CD4-positive, alpha-beta memory T cell (primary cell): Measurements from ENCODE around the gene TNFRSF14. TPM values are rescaled to one million over a fixed set of nuclear protein-coding genes. Genes with fewer than 3 reads are reported as not detected.

Source experiments
- CTCF ChIA-PET: fragments of 350-600 bp; sonication (Branson Sonifier 250); formaldehyde crosslinking; loops from one replicate; lab custom pipeline; 2021; ENCODE audit warnings: inconsistent platforms; ENCODE audit not compliant: partially characterized antibody; lab: Charles Lee
- POLR2A ChIA-PET: fragments of 350-600 bp; sonication (Branson Sonifier 250); formaldehyde crosslinking; loops from one replicate; lab custom pipeline; 2021; ENCODE audit not compliant: partially characterized antibody; lab: Charles Lee
- DNase-seq, 5 donors: peaks; one replicate each; pipeline versions ENCODE4 v3.0.0 to v3.0.0-alpha.2; 2020 to 2022; ENCODE audit warnings: mixed read lengths in 1 of 5
- H3K27ac ChIP-seq: one replicate; pipeline ENCODE4 v1.7.0; 2013; ENCODE audit warnings: low read depth, low read length
- H3K27me3 ChIP-seq: 2 replicates; pipeline ENCODE4 v1.7.0; 2013; ENCODE audit warnings: mild to moderate bottlenecking, low read length, moderate library complexity; ENCODE audit not compliant: insufficient read depth
- H3K36me3 ChIP-seq: 2 replicates; pipeline ENCODE4 v1.7.0; 2013; ENCODE audit warnings: mild to moderate bottlenecking, low read length, moderate library complexity; ENCODE audit not compliant: insufficient read depth
- H3K4me1 ChIP-seq: 2 replicates; pipeline ENCODE4 v1.7.0; 2013; ENCODE audit warnings: mild to moderate bottlenecking, low read length, moderate library complexity; ENCODE audit not compliant: insufficient read depth
- H3K4me3 ChIP-seq, 2 donors: one replicate each; pipeline ENCODE4 v1.7.0; 2013; ENCODE audit warnings: low read length in 2 of 2, mild to moderate bottlenecking in 1 of 2
- H3K9me3 ChIP-seq, 2 donors: one replicate each; pipeline ENCODE4 v1.7.0; 2013; ENCODE audit warnings: low read length in 2 of 2, control low read depth in 1 of 2; ENCODE audit not compliant: control insufficient read depth in 1 of 2
- H3K27ac Mint-ChIP-seq, 7 donors: one replicate each; pipeline ENCODE4 v1.8.0; 2020 to 2021; ENCODE audit warnings: mixed read lengths in 7 of 7, mild to moderate bottlenecking in 6 of 7, inconsistent platforms in 3 of 7, moderate library complexity in 3 of 7
- H3K27me3 Mint-ChIP-seq, 2 donors: one replicate each; pipeline ENCODE4 v1.8.0; 2020 to 2021; ENCODE audit warnings: mixed read lengths in 2 of 2
- H3K36me3 Mint-ChIP-seq, 2 donors: one replicate each; pipeline ENCODE4 v1.8.0; 2020 to 2021; ENCODE audit warnings: mixed read lengths in 2 of 2, inconsistent platforms in 1 of 2, mild to moderate bottlenecking in 1 of 2
- H3K4me1 Mint-ChIP-seq, 4 donors: one replicate each; pipeline ENCODE4 v1.8.0; 2020 to 2021; ENCODE audit warnings: mixed read lengths in 4 of 4, mild to moderate bottlenecking in 1 of 4
- H3K4me3 Mint-ChIP-seq, 8 donors: one replicate each; pipeline ENCODE4 v1.8.0; 2020 to 2021; ENCODE audit warnings: mixed read lengths in 8 of 8, mild to moderate bottlenecking in 7 of 8, moderate library complexity in 6 of 8, inconsistent platforms in 3 of 8
- H3K9me3 Mint-ChIP-seq, 8 donors: one replicate each; pipeline ENCODE4 v1.8.0; 2020 to 2021; ENCODE audit warnings: mixed read lengths in 8 of 8, mild to moderate bottlenecking in 5 of 8, inconsistent platforms in 3 of 8, moderate library complexity in 1 of 8
- intact Hi-C: fragments of 100-400 bp; cut with micrococcal nuclease; formaldehyde crosslinking; loops from one replicate; pipeline ENCODE4 v1.15.1; 2023
- polyA plus RNA-seq, 2 donors: library from polyadenylated mRNA; unstranded; fragments of 300-500 nt; fragmentation: Illumina TruSeq; gene quantifications; one replicate each; pipeline ENCODE4 v1.2.3, GENCODE V29; 2021
- total RNA-seq, 2 experiments: library from RNA; stranded (reverse); gene quantifications; one replicate each; pipeline ENCODE4 v1.2.3, GENCODE V29; 2021

The TNFRSF14 gene
- total and polyA plus RNA-seq, 4 experiments from 2014 or later = 59.6 to 173 (median 118) TPM

DNA sequence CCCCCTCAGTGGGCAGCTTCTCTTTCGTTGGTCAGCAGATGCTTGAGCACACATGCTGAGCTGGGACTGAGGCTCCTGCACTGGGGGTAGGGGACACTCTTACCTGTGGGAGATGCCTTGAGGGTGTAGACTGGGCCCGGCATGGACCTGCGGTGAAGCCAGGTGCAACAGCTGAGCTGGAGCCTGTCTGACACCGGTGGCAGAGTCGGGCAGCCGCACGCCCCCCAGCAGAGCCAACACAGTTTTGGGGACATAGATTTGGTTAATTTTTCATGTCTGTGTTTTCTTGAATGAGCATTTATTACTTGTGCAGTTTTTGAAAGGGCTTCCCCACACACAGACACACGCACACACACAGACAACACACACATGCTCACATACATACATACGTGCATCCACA is 20.2 kb upstream of the TNFRSF14 start:
- Histone ChIP-seq H3K9me3 (no peaks in the 10 kb centered on the region), H3K27me3 (peaks cover 10% of the 10 kb centered on the region), H3K4me3 (no peak overlapping the region), H3K4me1 (peaks cover 3% of the 10 kb centered on the region), H3K27ac (no peak overlapping the region), H3K36me3 (no peaks in the 10 kb centered on the region)
- CTCF ChIA-PET = no interaction called here
- H3K4me1 Mint-ChIP-seq = peaks cover 1 to 2% (median 1%) of the 10 kb centered on the region in 4 donors
- no peaks in the 10 kb centered on the region for H3K36me3 Mint-ChIP-seq
- DNase-seq = no peak
- H3K9me3 Mint-ChIP-seq = no peaks in the 10 kb centered on the region
- intact Hi-C loops = no loop called here
- POLR2A ChIA-PET = interaction anchor here (1.7 to 13.2 kb wide), 2 partner anchors 9 to 10 kb away, joined by 5 to 367 read pairs; partner anchors contain the start of gene PANK4
- peaks cover 7 to 13% of the 10 kb centered on the region in 2 donors for H3K27me3 Mint-ChIP-seq
- peak overlapping the region in 1 of 8 donors; percentile 30 for H3K4me3 Mint-ChIP-seq
- H3K27ac Mint-ChIP-seq = no peak overlapping the region

GRCh38 chr1:2537784-2538115 is 18.4 kb upstream of the TNFRSF14 start:
- DNase-seq = no peak
- no peak overlapping the region for H3K4me3 ChIP-seq
- H3K36me3 ChIP-seq = no peaks in the 10 kb centered on the region
- peaks cover 6% of the 10 kb centered on the region for H3K4me1 ChIP-seq
- no peaks in the 10 kb centered on the region for H3K9me3 ChIP-seq
- no peak overlapping the region for H3K4me3 Mint-ChIP-seq
- no peak overlapping the region for H3K27ac Mint-ChIP-seq
- no peak overlapping the region for H3K27ac ChIP-seq
- ChIA-PET CTCF (no interaction called here), POLR2A (interaction anchor here (0.7 kb wide), 1 partner anchor 10 kb away, joined by 3 read pairs; no protein-coding TSS in a partner anchor)
- H3K9me3 Mint-ChIP-seq = no peaks in the 10 kb centered on the region
- H3K36me3 Mint-ChIP-seq = no peaks in the 10 kb centered on the region
- H3K4me1 Mint-ChIP-seq = peaks cover 2 to 8% (median 3%) of the 10 kb centered on the region in 4 donors
- intact Hi-C loops = no loop called here
- no peaks in the 10 kb centered on the region for H3K27me3 ChIP-seq
- H3K27me3 Mint-ChIP-seq = peaks cover 7 to 11% of the 10 kb centered on the region in 2 donors

DNA sequence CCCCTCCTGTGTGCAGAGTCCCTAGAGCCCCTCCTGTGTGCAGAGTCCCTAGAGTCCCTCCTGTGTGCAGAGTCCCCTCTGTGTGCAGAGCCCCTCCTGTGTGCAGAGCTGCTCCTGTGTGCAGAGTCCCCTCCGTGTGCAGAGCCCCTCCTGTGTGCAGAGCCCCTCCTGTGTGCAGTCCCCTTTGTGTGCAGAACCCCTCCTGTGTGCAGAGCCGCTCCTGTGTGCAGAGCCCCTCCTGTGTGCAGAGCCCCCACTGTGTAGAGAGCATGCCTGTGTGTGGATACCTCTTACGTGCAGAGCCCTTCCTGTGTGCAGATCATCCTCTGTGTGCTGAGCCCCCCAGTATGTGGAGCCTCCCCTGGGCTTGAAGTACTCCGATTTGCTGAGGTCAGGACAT is 17.8 kb upstream of the TNFRSF14 start:
- Histone ChIP-seq H3K4me1 (peaks cover 6% of the 10 kb centered on the region), H3K36me3 (no peaks in the 10 kb centered on the region), H3K4me3 (no peak overlapping the region), H3K27ac (no peak overlapping the region), H3K9me3 (no peaks in the 10 kb centered on the region), H3K27me3 (no peaks in the 10 kb centered on the region)
- Mint-ChIP-seq H3K4me1 (peaks cover 2 to 8% (median 3%) of the 10 kb centered on the region in 4 donors), H3K27ac (no peak overlapping the region), H3K4me3 (no peak overlapping the region), H3K9me3 (no peaks in the 10 kb centered on the region), H3K36me3 (no peaks in the 10 kb centered on the region), H3K27me3 (peaks cover 5 to 9% of the 10 kb centered on the region in 2 donors)
- intact Hi-C loops = no loop called here
- ChIA-PET CTCF (no interaction called here), POLR2A (interaction anchor here (1.1 to 2.4 kb wide), 3 partner anchors 10 to 15 kb away, joined by 3 to 8 read pairs (median 3); partner anchors contain the start of gene PANK4)
- no peak for DNase-seq

DNA sequence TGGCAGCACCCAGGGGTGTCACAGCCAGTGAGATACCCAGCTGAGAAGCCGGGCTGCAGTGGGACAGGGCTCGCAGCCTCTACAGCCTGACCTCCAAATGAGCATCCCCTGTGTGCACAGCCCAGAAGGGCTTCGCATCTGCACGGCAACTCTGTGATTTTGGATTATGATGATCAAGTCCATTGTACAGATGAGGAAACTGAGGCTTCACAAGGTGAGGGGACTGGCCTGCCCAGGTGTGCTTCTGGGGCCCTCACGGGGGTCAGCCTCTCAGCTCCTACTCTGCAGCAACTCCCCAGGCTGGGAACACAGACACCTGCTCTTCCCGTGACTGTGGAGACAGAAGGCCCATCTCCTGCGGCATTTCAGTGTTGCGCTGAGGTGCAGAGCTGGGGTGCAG is 17.3 kb upstream of the TNFRSF14 start:
- no peaks in the 10 kb centered on the region for H3K36me3 Mint-ChIP-seq
- peaks cover 10% of the 10 kb centered on the region for H3K4me1 ChIP-seq
- H3K36me3 ChIP-seq = no peaks in the 10 kb centered on the region
- H3K9me3 Mint-ChIP-seq = no peaks in the 10 kb centered on the region
- H3K4me3 ChIP-seq = no peak overlapping the region
- DNase-seq = no peak
- intact Hi-C loops = no loop called here
- CTCF ChIA-PET = interaction anchor here (0.7 to 1.0 kb wide), 2 partner anchors 12 to 23 kb away, joined by 3 to 5 read pairs; partner anchors contain the start of gene PANK4
- POLR2A ChIA-PET = interaction anchor here (1.0 to 2.4 kb wide), 4 partner anchors 9 to 46 kb away, joined by 3 to 8 read pairs (median 3); partner anchors contain the start of gene PANK4
- no peaks in the 10 kb centered on the region for H3K9me3 ChIP-seq
- no peak overlapping the region for H3K4me3 Mint-ChIP-seq
- no peak overlapping the region for H3K27ac Mint-ChIP-seq
- H3K27me3 ChIP-seq = no peaks in the 10 kb centered on the region
- peaks cover 2 to 8% (median 3%) of the 10 kb centered on the region in 4 donors for H3K4me1 Mint-ChIP-seq
- peaks cover 5 to 7% of the 10 kb centered on the region in 2 donors for H3K27me3 Mint-ChIP-seq
- no peak overlapping the region for H3K27ac ChIP-seq

DNA sequence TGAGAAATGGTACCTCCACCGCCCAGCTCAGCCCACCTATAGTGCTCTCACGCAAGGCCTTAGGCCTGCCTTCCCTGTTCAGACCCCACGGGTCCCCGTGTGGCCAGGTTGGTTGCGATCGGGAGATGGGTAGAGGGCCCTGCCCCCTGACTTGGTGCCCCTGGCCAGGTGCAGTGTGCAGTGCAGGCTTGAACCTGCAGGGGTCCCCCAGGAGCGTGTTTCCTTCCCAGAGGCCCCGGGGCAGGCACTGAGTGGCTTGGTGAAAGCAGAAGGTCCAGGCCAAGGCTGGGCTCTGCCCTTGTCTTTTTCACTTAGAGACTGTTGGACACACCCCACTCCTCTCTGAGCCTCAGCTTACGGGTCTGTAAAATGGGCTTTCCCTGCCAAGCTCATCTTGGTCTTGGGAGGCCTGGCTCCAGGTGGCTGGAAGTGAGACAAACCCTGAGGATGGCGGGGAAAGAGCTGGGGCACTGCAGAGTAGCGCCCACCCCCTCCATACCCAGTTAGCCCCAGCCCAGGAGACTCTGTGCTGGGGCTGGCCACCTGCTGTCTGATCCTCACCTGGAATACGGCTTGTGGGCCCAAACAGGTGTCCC is 16.8 kb upstream of the TNFRSF14 start:
- Mint-ChIP-seq H3K4me1 (peaks cover 2 to 8% (median 3%) of the 10 kb centered on the region in 4 donors), H3K9me3 (no peaks in the 10 kb centered on the region), H3K4me3 (no peak overlapping the region), H3K27ac (no peak overlapping the region), H3K27me3 (peaks cover 4 to 5% of the 10 kb centered on the region in 2 donors), H3K36me3 (no peaks in the 10 kb centered on the region)
- Histone ChIP-seq H3K4me1 (peaks cover 15% of the 10 kb centered on the region), H3K4me3 (no peak overlapping the region), H3K27ac (no peak overlapping the region), H3K27me3 (no peaks in the 10 kb centered on the region), H3K36me3 (no peaks in the 10 kb centered on the region), H3K9me3 (no peaks in the 10 kb centered on the region)
- intact Hi-C loops = no loop called here
- POLR2A ChIA-PET = interaction anchor here (1.0 to 10.5 kb wide), 6 partner anchors 9 to 46 kb away, joined by 3 to 367 read pairs (median 3); partner anchors contain the start of genes HES5 and PANK4
- CTCF ChIA-PET = interaction anchor here (0.7 to 1.0 kb wide), 2 partner anchors 13 to 22 kb away, joined by 3 to 5 read pairs; partner anchors contain the start of gene PANK4
- DNase-seq = peak in 2 of 5 donors; percentile 20 to 22

DNA sequence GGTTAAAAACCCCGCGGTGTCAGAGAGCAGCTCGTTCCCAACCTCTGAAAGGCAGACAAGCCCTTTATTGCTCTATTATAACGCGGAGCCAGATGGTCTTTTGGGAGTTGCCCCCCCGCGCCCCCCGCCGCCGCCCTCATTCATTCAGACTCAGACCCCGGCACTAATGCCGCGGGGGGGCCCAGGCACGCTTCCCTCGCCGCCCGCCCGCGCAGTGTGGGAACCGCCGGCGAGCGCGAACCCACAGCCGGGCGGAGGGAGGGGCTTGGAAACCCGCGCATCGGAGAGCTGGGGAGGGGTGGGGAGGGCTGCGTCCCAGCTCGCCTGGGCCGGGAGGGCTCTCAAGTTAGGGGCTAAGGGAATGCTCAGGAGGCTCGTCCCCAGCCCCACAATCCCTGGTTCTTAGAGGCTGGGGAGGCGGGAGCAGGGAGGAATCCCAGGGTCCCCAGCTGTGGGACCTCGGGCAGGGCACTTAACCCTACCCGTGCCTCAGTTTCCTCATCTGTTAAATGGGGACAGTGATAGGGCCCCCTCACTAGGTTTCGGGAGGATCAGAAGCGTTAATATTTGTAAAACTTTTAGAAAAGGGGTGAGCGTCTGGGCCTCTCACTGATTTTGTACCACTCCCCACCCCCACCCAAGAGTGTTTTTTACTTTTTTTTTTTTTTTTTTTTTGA is 15.2 kb upstream of the TNFRSF14 start:
- H3K36me3 Mint-ChIP-seq = no peaks in the 10 kb centered on the region
- H3K9me3 ChIP-seq = no peaks in the 10 kb centered on the region
- peaks cover 2 to 8% (median 4%) of the 10 kb centered on the region in 4 donors for H3K4me1 Mint-ChIP-seq
- H3K27ac Mint-ChIP-seq = no peak overlapping the region
- H3K4me1 ChIP-seq = peaks cover 25% of the 10 kb centered on the region
- ChIA-PET CTCF (interaction anchor here (1.4 kb wide), 1 partner anchor 17 kb away, joined by 4 read pairs; no protein-coding TSS in a partner anchor), POLR2A (interaction anchor here (1.4 to 10.5 kb wide), 3 partner anchors 7 to 43 kb away, joined by 3 to 367 read pairs (median 8); partner anchors contain the start of genes HES5 and PANK4)
- no peak overlapping the region for H3K4me3 ChIP-seq
- H3K27ac ChIP-seq = no peak overlapping the region
- H3K4me3 Mint-ChIP-seq = no peak overlapping the region
- no peaks in the 10 kb centered on the region for H3K27me3 ChIP-seq
- peaks cover 1 to 3% of the 10 kb centered on the region in 2 donors for H3K27me3 Mint-ChIP-seq
- no peak for DNase-seq
- intact Hi-C loops = loop anchor here (10.0 kb wide), 1 partner anchor 236 kb away; no protein-coding TSS in a partner anchor
- H3K36me3 ChIP-seq = no peaks in the 10 kb centered on the region
- H3K9me3 Mint-ChIP-seq = no peaks in the 10 kb centered on the region
